ENCODE measurements around the gene RTN4RL2. TPM values are rescaled to one million over a fixed set of nuclear protein-coding genes. Genes with fewer than 3 reads are reported as not detected.

Gene RTN4RL2
- total and polyA plus RNA-seq, 9 of the 15 experiments (the other 6 are each of a cell fraction or from before 2014, with no cell fraction given) = 0.06 to 1.9 (median 0.34) TPM; not detected in 4

DNA sequence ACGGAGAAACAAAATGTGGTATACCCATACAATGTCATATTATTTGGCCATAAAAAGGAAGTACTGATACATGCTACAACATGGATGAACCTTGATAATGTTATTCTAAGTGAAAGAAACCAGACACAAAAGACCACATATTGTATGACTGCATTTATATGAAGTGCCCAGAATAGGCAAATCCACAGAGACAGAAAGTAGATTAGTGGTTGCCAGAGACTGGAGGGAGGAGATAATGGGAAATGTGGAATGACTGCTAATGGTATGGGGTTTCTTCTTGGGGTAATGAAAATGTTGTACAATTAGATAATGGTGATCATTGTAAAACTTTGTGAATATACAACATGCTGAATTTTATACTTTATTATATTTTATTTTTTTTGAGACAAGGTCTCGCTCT is 60.8 kb downstream of the RTN4RL2 start:
- Histone ChIP-seq H3K9me1 (ENCODE audit: control insufficient read depth, insufficient read depth, low read length) (no peaks in the 10 kb centered on the region), H2AFZ (ENCODE audit: low read depth, low read length) (no peak overlapping the region), H3K4me1 (replicated peaks in 1 of 2; ENCODE audit: control insufficient read depth in 2 of 2, insufficient read depth in 2 of 2, low read length in 2 of 2) (peaks cover 0 to 3% of the 10 kb centered on the region in 2 experiments; a peak in 3 of 5 replicates), H3K36me3 (ENCODE audit: control insufficient read depth, insufficient read depth, low read length) (no peaks in the 10 kb centered on the region; the same call in 2 of the 3 replicates), H3K4me2 (ENCODE audit: insufficient read depth, low read length) (no peak overlapping the region), H3K9me3 (replicated peaks; ENCODE audit: control insufficient read depth, insufficient read depth, low read depth, low read length) (no peaks in the 10 kb centered on the region), H4K20me1 (replicated peaks; ENCODE audit: control insufficient read depth, insufficient read depth, low read length) (no peaks in the 10 kb centered on the region), H3K9ac (ENCODE audit: insufficient read depth in 1 of 2, low read depth in 2 of 2, low read length in 2 of 2) (no peak overlapping the region), H3K4me3 (no peak overlapping the region), H3K79me2 (ENCODE audit: control insufficient read depth, insufficient read depth, low read length) (no peaks in the 10 kb centered on the region; the same call in 2 of the 3 replicates), H3K27me3 (ENCODE audit: control insufficient read depth in 2 of 2, insufficient read depth in 2 of 2, low read length in 2 of 2) (no peaks in the 10 kb centered on the region), H3K27ac (ENCODE audit: extremely low read depth, low read depth, low read length) (no peak overlapping the region)
- no TSS peak for BruUV-seq (replicated peaks)
- TF ChIP-seq CBFA2T3 (IDR thresholded peaks at IDR 0.05) = peak; percentile 31
- no peak for TF ChIP-seq XRCC4 (IDR thresholded peaks at IDR 0.05; ENCODE audit: extremely low read depth, insufficient read depth, insufficient read length)
- no peak for TF ChIP-seq ZNF165 (CRISPR knock-in tag; IDR thresholded peaks at IDR 0.05; ENCODE audit: borderline replicate concordance)
- no peak for TF ChIP-seq WHSC1 (IDR thresholded peaks at IDR 0.05; ENCODE audit: low read length)
- in situ Hi-C loops (cut with MboI) (loop anchor here (10.0 kb wide), 1 partner anchor 176 kb away; no protein-coding TSS in a partner anchor), intact Hi-C loops (cut with micrococcal nuclease) (no loop called here)
- ATAC-seq = no peak
- 95% methylated on average over 2 of the region's 2 CpGs for WGBS (ENCODE audit: insufficient coverage, low coverage, missing lambda C conversion rate)
- ChIA-PET POLR2A (interaction anchor here (0.7 to 0.8 kb wide), 2 partner anchors 19 to 178 kb away, joined by 3 to 8 read pairs; no protein-coding TSS in a partner anchor), CTCF (ENCODE audit: low intra/inter-chr PET ratio) (interaction anchor here (0.5 kb wide), 1 partner anchor 173 kb away, joined by 3 read pairs; no protein-coding TSS in a partner anchor)
- no peak for DNase-seq (ENCODE audit: extremely low read depth in 1 of 4, low spot score in 3 of 4)
- FAIRE-seq = no peak

DNA sequence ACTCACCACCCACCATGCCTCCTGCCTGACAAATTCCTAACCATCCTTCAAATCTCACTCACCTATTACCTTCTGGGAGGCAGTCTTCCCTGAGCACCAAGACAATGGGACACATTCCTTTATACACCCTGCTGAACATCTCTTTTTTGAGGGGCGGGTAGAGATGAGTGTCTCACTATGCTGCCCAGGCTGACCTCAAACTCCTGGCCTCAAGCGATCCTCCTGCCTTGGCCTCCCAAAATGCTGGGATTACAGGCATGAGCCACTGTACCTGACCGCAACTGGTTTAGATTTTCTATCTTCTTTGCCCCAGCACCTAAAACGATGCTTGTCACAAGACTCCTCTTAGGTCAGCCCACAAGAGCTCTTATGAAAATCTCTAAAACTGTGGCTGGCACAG is 63.1 kb downstream of the RTN4RL2 start:
- FAIRE-seq (no peak), DNase-seq (ENCODE audit: extremely low read depth in 1 of 4, low spot score in 3 of 4) (no peak), ATAC-seq (no peak)
- no peaks in the 10 kb centered on the region for H3K9me3 ChIP-seq (replicated peaks; ENCODE audit: control insufficient read depth, insufficient read depth, low read depth, low read length)
- peaks cover 18% of the 10 kb centered on the region for H3K36me3 ChIP-seq (ENCODE audit: control insufficient read depth, insufficient read depth, low read length)
- no peak for TF ChIP-seq PHTF2 (CRISPR knock-in tag; IDR thresholded peaks at IDR 0.05)
- TF ChIP-seq ZNF121 (CRISPR knock-in tag; conservative IDR thresholded peaks at IDR 0.05) = peak; percentile 54; the same call in 1 of the 2 replicates
- TF ChIP-seq, protein P1, sequence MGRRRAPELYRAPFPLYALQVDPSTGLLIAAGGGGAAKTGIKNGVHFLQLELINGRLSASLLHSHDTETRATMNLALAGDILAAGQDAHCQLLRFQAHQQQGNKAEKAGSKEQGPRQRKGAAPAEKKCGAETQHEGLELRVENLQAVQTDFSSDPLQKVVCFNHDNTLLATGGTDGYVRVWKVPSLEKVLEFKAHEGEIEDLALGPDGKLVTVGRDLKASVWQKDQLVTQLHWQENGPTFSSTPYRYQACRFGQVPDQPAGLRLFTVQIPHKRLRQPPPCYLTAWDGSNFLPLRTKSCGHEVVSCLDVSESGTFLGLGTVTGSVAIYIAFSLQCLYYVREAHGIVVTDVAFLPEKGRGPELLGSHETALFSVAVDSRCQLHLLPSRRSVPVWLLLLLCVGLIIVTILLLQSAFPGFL (CRISPR knock-in tag; IDR thresholded peaks at IDR 0.05) = no peak
- in situ Hi-C loops (cut with MboI) (loop anchor here (10.0 kb wide), 1 partner anchor 179 kb away; no protein-coding TSS in a partner anchor), intact Hi-C loops (cut with micrococcal nuclease) (no loop called here)
- H2AFZ ChIP-seq (ENCODE audit: low read depth, low read length) = no peak overlapping the region
- no peaks in the 10 kb centered on the region for H4K20me1 ChIP-seq (replicated peaks; ENCODE audit: control insufficient read depth, insufficient read depth, low read length)
- H3K4me1 ChIP-seq (replicated peaks in 1 of 2; ENCODE audit: control insufficient read depth in 2 of 2, insufficient read depth in 2 of 2, low read length in 2 of 2) = peaks cover 0 to 12% of the 10 kb centered on the region in 2 experiments; a peak in 3 of 5 replicates
- no peak overlapping the region for H3K27ac ChIP-seq (ENCODE audit: extremely low read depth, low read depth, low read length)
- WGBS (ENCODE audit: insufficient coverage, low coverage, missing lambda C conversion rate) = 73% methylated on average over 4 of the region's 4 CpGs
- ChIA-PET POLR2A (interaction anchor here (1.0 to 4.3 kb wide), 2 partner anchors 7 to 15 kb away, joined by 3 to 31 read pairs; partner anchors contain the start of gene SLC43A1), CTCF (ENCODE audit: low intra/inter-chr PET ratio) (no interaction called here)
- H3K9ac ChIP-seq (ENCODE audit: insufficient read depth in 1 of 2, low read depth in 2 of 2, low read length in 2 of 2) = no peak overlapping the region
- H3K79me2 ChIP-seq (ENCODE audit: control insufficient read depth, insufficient read depth, low read length) = peaks cover 14% of the 10 kb centered on the region
- no peaks in the 10 kb centered on the region for H3K9me1 ChIP-seq (ENCODE audit: control insufficient read depth, insufficient read depth, low read length)
- H3K4me3 ChIP-seq = no peak overlapping the region
- no peak overlapping the region for H3K4me2 ChIP-seq (ENCODE audit: insufficient read depth, low read length)
- BruUV-seq (replicated peaks) = no TSS peak
- H3K27me3 ChIP-seq (ENCODE audit: control insufficient read depth in 2 of 2, insufficient read depth in 2 of 2, low read length in 2 of 2) = no peaks in the 10 kb centered on the region
